GF-D8 (cell line): ENCODE data around the gene TMEM218.
"Not testable (repeated sequence)": the region's sequence is repeated elsewhere in the genome, so short reads cannot be mapped to it uniquely, and the experiment has no call there.

Experiments used
- DNase-seq: peaks from one replicate; lab custom pipeline; 2025; lab: John Stamatoyannopoulos, UW

Gene TMEM218

GRCh38 chr11:125075900-125076317 lies 35.5 kb downstream of the TMEM218 start:
- no peak for DNase-seq

GRCh38 chr11:125075242-125075625 lies 36.2 kb downstream of the TMEM218 start:
- no peak for DNase-seq

- DNase-seq, result no peak
These were observed 36.8 kb downstream of the TMEM218 start for GRCh38 chr11:125074511-125075241.

GRCh38 chr11:125073616-125074483 lies 37.6 kb downstream of the TMEM218 start:
- DNase-seq, result no peak

GRCh38 chr11:125072961-125073590 lies 38.4 kb downstream of the TMEM218 start:
- DNase-seq, result no peak

GRCh38 chr11:125072218-125072960 lies 39.0 kb downstream of the TMEM218 start:
- DNase-seq, result no peak

GRCh38 chr11:125071846-125072217 lies 39.6 kb downstream of the TMEM218 start:
- no peak for DNase-seq

GRCh38 chr11:125071435-125071834 lies 40.0 kb downstream of the TMEM218 start:
- no peak for DNase-seq

GRCh38 chr11:125070699-125071254 lies 40.6 kb downstream of the TMEM218 start:
- DNase-seq, result peak; percentile 100

GRCh38 chr11:125069796-125070195 lies 41.6 kb downstream of the TMEM218 start:
- DNase-seq, result peak; percentile 92

GRCh38 chr11:125069008-125069407 lies 42.4 kb downstream of the TMEM218 start:
- no peak for DNase-seq

- DNase-seq, result no peak
These were observed 43.1 kb downstream of the TMEM218 start for GRCh38 chr11:125068368-125068767.

- no peak for DNase-seq
These were observed 47.4 kb downstream of the TMEM218 start for GRCh38 chr11:125064070-125064469.

GRCh38 chr11:125063429-125064043 lies 47.9 kb downstream of the TMEM218 start:
- no peak for DNase-seq

GRCh38 chr11:125062931-125063428 lies 48.4 kb downstream of the TMEM218 start, which contains the start of gene SLC37A2:
SLC37A2 (plus strand) TSS chr11:125063305; CDS start chr11:125063368, 63 bp downstream.
- peak; percentile 67 for DNase-seq

- DNase-seq, result no peak
These were observed 49.1 kb downstream of the TMEM218 start for GRCh38 chr11:125062218-125062930.

- DNase-seq, result no peak
These were observed 50.1 kb downstream of the TMEM218 start for GRCh38 chr11:125061281-125061680.

GRCh38 chr11:125057693-125058016 lies 53.8 kb downstream of the TMEM218 start:
- DNase-seq, result no peak

GRCh38 chr11:125056931-125057692 lies 54.3 kb downstream of the TMEM218 start:
- no peak for DNase-seq

GRCh38 chr11:125056111-125056510 lies 55.3 kb downstream of the TMEM218 start:
- not testable (repeated sequence) for DNase-seq
